ENCODE data around the gene STXBP4. TPM values are rescaled to one million over a fixed set of nuclear protein-coding genes. Genes with fewer than 3 reads are reported as not detected.

The STXBP4 gene
- total RNA-seq, 1 experiment from 2014 or later = 16.8 TPM

- POLR2A ChIA-PET = interaction anchor here (0.6 kb wide), 1 partner anchor 9 kb away, joined by 3 read pairs; no protein-coding TSS in a partner anchor
- no peaks in the 10 kb centered on the region for H3K27me3 Mint-ChIP-seq (ENCODE audit: insufficient read depth, unreplicated experiment)
- no peak overlapping the region for H3K4me3 Mint-ChIP-seq (ENCODE audit: unreplicated experiment)
- intact Hi-C loops (cut with micrococcal nuclease; ENCODE audit: unreplicated experiment) = no loop called here
- no peaks in the 10 kb centered on the region for H3K36me3 Mint-ChIP-seq (ENCODE audit: insufficient read depth, unreplicated experiment)
- CTCF ChIA-PET = no interaction called here
- no peaks in the 10 kb centered on the region for H3K9me3 Mint-ChIP-seq (ENCODE audit: unreplicated experiment)
- no peak overlapping the region for H3K27ac Mint-ChIP-seq (ENCODE audit: unreplicated experiment)
- H3K4me3 ChIP-seq (ENCODE audit: low read depth, low read length) = no peak overlapping the region
- no peaks in the 10 kb centered on the region for H3K27me3 ChIP-seq (replicated peaks; ENCODE audit: control insufficient read depth, insufficient read depth, low read length)
- H3K36me3 ChIP-seq (ENCODE audit: control insufficient read depth, insufficient read depth, low read length) = no peaks in the 10 kb centered on the region
- no peak for DNase-seq
- H3K9me3 ChIP-seq = no peaks in the 10 kb centered on the region
- no TSS peak for BruUV-seq (replicated peaks)
- TF ChIP-seq CTCF (IDR thresholded peaks at IDR 0.05; ENCODE audit: insufficient read depth in 1 of 2, low read depth in 1 of 2, low read length in 1 of 2, severe bottlenecking in 1 of 2, unreplicated experiment in 1 of 2) = no peak
- H3K4me1 Mint-ChIP-seq (ENCODE audit: low read depth, unreplicated experiment) = no peaks in the 10 kb centered on the region
- H3K4me1 ChIP-seq = no peaks in the 10 kb centered on the region
Measured at GRCh38 chr17:55171634-55172328, 203.2 kb downstream of the STXBP4 start.

GRCh38 chr17:55172612-55173011 is 204.0 kb downstream of the STXBP4 start:
- H3K4me3 ChIP-seq (ENCODE audit: low read depth, low read length) = no peak overlapping the region
- no peak overlapping the region for H3K27ac Mint-ChIP-seq (ENCODE audit: unreplicated experiment)
- ChIA-PET POLR2A (no interaction called here), CTCF (no interaction called here)
- no peak for DNase-seq
- no peaks in the 10 kb centered on the region for H3K27me3 Mint-ChIP-seq (ENCODE audit: insufficient read depth, unreplicated experiment)
- H3K4me1 Mint-ChIP-seq (ENCODE audit: low read depth, unreplicated experiment) = no peaks in the 10 kb centered on the region
- no peak for TF ChIP-seq CTCF (IDR thresholded peaks at IDR 0.05; ENCODE audit: insufficient read depth in 1 of 2, low read depth in 1 of 2, low read length in 1 of 2, severe bottlenecking in 1 of 2, unreplicated experiment in 1 of 2)
- no peaks in the 10 kb centered on the region for H3K36me3 Mint-ChIP-seq (ENCODE audit: insufficient read depth, unreplicated experiment)
- H3K4me3 Mint-ChIP-seq (ENCODE audit: unreplicated experiment) = no peak overlapping the region
- no peaks in the 10 kb centered on the region for H3K9me3 Mint-ChIP-seq (ENCODE audit: unreplicated experiment)
- no peaks in the 10 kb centered on the region for H3K27me3 ChIP-seq (replicated peaks; ENCODE audit: control insufficient read depth, insufficient read depth, low read length)
- no peaks in the 10 kb centered on the region for H3K36me3 ChIP-seq (ENCODE audit: control insufficient read depth, insufficient read depth, low read length)
- H3K4me1 ChIP-seq = no peaks in the 10 kb centered on the region
- BruUV-seq (replicated peaks) = no TSS peak
- intact Hi-C loops (cut with micrococcal nuclease; ENCODE audit: unreplicated experiment) = no loop called here
- H3K9me3 ChIP-seq = no peaks in the 10 kb centered on the region

- Mint-ChIP-seq H3K4me3 (ENCODE audit: unreplicated experiment) (no peak overlapping the region), H3K4me1 (ENCODE audit: low read depth, unreplicated experiment) (no peaks in the 10 kb centered on the region), H3K27ac (ENCODE audit: unreplicated experiment) (no peak overlapping the region), H3K9me3 (ENCODE audit: unreplicated experiment) (no peaks in the 10 kb centered on the region), H3K27me3 (ENCODE audit: insufficient read depth, unreplicated experiment) (no peaks in the 10 kb centered on the region), H3K36me3 (ENCODE audit: insufficient read depth, unreplicated experiment) (no peaks in the 10 kb centered on the region)
- H3K36me3 ChIP-seq (ENCODE audit: control insufficient read depth, insufficient read depth, low read length) = no peaks in the 10 kb centered on the region
- ChIA-PET CTCF (no interaction called here), POLR2A (no interaction called here)
- TF ChIP-seq CTCF (IDR thresholded peaks at IDR 0.05; ENCODE audit: insufficient read depth in 1 of 2, low read depth in 1 of 2, low read length in 1 of 2, severe bottlenecking in 1 of 2, unreplicated experiment in 1 of 2) = no peak
- intact Hi-C loops (cut with micrococcal nuclease; ENCODE audit: unreplicated experiment) = no loop called here
- no peaks in the 10 kb centered on the region for H3K4me1 ChIP-seq
- BruUV-seq (replicated peaks) = no TSS peak
- no peaks in the 10 kb centered on the region for H3K27me3 ChIP-seq (replicated peaks; ENCODE audit: control insufficient read depth, insufficient read depth, low read length)
- DNase-seq = no peak
- no peak overlapping the region for H3K4me3 ChIP-seq (ENCODE audit: low read depth, low read length)
- no peaks in the 10 kb centered on the region for H3K9me3 ChIP-seq
Measured at GRCh38 chr17:55174133-55174532, 205.6 kb downstream of the STXBP4 start.

All from Caco-2 (cell line).